ENCODE data around the gene IRF2BP2. TPM values are rescaled to one million over a fixed set of nuclear protein-coding genes. Genes with fewer than 3 reads are reported as not detected.
"Not testable (repeated sequence)": the region's sequence is repeated elsewhere in the genome, so short reads cannot be mapped to it uniquely, and the experiment has no call there.

Gene IRF2BP2
- total RNA-seq, 4 donors from 2014 or later: 39.4 to 67.1 (median 40.0) TPM

- DNase-seq (ENCODE audit: low spot score): no peak
- TF ChIP-seq, protein P1, sequence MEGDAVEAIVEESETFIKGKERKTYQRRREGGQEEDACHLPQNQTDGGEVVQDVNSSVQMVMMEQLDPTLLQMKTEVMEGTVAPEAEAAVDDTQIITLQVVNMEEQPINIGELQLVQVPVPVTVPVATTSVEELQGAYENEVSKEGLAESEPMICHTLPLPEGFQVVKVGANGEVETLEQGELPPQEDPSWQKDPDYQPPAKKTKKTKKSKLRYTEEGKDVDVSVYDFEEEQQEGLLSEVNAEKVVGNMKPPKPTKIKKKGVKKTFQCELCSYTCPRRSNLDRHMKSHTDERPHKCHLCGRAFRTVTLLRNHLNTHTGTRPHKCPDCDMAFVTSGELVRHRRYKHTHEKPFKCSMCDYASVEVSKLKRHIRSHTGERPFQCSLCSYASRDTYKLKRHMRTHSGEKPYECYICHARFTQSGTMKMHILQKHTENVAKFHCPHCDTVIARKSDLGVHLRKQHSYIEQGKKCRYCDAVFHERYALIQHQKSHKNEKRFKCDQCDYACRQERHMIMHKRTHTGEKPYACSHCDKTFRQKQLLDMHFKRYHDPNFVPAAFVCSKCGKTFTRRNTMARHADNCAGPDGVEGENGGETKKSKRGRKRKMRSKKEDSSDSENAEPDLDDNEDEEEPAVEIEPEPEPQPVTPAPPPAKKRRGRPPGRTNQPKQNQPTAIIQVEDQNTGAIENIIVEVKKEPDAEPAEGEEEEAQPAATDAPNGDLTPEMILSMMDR (IDR thresholded peaks at IDR 0.05): no peak
- no peak for ATAC-seq (ENCODE audit: low FRiP score)
Measured at GRCh38 chr1:234638832-234639799, 29.1 kb upstream of the IRF2BP2 start.

- not testable (repeated sequence) for ATAC-seq (ENCODE audit: low FRiP score); DNase-seq (ENCODE audit: low spot score)
Measured at GRCh38 chr1:234634922-234635321, 24.9 kb upstream of the IRF2BP2 start.

GRCh38 chr1:234634387-234634786 lies 24.4 kb upstream of the IRF2BP2 start:
- TF ChIP-seq, protein P1 (IDR thresholded peaks at IDR 0.05): no peak
- DNase-seq (ENCODE audit: low spot score): no peak
- ATAC-seq (ENCODE audit: low FRiP score): no peak

DNA sequence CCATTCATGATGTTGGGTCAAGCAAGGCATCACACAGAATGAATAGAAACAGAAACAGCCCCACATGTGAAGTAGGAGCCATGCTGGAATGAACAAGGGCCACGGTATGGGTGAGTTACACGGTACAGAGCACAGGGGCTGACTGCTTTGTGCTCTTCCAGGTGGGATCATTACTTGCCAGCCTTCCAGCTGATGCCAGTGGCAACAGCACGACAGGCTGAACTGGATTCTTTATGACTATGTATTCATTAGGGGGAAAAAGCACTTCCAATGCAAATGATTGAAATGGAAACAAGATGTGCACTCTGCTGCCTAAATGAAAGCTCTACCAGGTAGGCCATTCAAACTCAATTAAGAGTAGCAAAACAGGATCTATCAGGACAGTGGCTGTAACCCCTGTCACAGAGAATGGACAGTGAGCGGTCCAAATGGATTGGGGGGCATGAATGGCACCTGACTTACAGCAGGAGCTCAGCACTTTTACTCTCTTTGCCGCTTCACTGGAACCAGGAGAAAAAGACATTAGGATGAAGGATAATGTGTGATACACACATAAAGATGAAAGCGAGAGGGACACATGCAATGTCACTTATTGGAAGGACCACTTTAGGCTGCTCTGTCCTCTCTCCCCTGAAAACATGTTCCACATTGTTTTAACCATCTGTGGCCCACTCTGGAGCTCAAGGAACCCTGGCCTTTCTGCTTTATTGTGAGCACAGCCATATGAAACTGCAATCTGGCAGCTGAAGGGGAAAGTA lies 23.4 kb upstream of the IRF2BP2 start:
- ATAC-seq (ENCODE audit: low FRiP score): no peak

GRCh38 chr1:234632225-234632624 lies 22.2 kb upstream of the IRF2BP2 start:
- ATAC-seq (ENCODE audit: low FRiP score) (no peak), DNase-seq (ENCODE audit: low spot score) (no peak)
- TF ChIP-seq, protein P1 (IDR thresholded peaks at IDR 0.05): no peak

More for the DNA sequence above, 23.4 kb upstream of the IRF2BP2 start:
- TF ChIP-seq, protein P1 (IDR thresholded peaks at IDR 0.05): no peak
- no peak for DNase-seq (ENCODE audit: low spot score)

DNA sequence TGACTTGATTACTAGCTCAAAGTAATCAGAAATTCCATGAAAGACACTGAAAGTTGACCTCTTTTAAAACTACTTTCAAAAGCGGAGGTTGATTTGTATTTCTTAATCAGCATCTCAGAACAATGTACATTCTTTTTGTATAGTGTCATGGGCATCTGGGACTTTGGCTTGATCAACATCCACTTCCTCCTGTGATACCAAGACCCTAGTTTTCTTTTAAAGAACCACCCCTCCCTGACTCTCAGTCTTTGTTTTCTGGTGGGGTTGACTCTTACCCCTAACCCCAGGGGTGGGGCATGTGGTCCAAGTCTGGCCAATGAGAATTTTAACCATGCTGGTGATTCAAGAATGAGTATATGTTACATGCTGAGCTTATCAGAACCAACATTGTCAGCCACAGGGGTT lies 21.7 kb upstream of the IRF2BP2 start:
- TF ChIP-seq, protein P1 (IDR thresholded peaks at IDR 0.05): no peak
- DNase-seq (ENCODE audit: low spot score): no peak
- no peak for ATAC-seq (ENCODE audit: low FRiP score)

DNA sequence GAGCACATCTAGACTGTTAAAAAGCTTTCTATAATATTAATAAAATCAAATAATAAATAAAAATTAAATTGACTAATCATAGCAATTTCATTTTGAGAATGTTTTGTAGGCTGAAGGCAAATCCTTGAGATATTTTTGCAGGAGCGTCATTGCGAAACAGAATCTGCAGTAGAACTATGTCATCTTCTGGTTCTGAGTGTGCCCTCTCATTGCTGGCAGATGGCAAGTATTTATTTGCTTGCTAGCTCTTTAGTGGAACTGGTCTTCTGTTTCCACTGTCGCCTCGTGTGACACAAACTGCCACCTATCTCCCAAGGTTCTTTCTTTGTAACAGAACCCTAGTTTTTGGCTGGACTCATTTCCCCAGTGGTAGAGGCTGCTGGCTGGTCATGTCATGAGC lies 19.0 kb upstream of the IRF2BP2 start:
- DNase-seq (ENCODE audit: low spot score) (no peak), ATAC-seq (ENCODE audit: low FRiP score) (no peak)
- TF ChIP-seq, protein P1 (IDR thresholded peaks at IDR 0.05): no peak

Measured in omental fat pad (tissue), 4 donors.